GM19043 (cell line): ENCODE measurements around the gene SLC12A9.
A peak's percentile ranks its signal among the peaks of the same experiment; 100 is the strongest.

Experiments used
- ATAC-seq: cut with Tn5 transposase; IDR thresholded peaks from one replicate; pipeline ENCODE4 v1.9.1; 2021; ENCODE audit warnings: low read depth; ENCODE audit not compliant: unreplicated experiment

Gene SLC12A9

GRCh38 chr7:100856871-100857282 lies 4.4 kb downstream of the SLC12A9 start:
- no peak for ATAC-seq

GRCh38 chr7:100859856-100860255 lies 7.3 kb downstream of the SLC12A9 start:
- no peak for ATAC-seq

GRCh38 chr7:100860702-100861615 lies 8.4 kb downstream of the SLC12A9 start:
- no peak for ATAC-seq

- ATAC-seq = no peak
Measured at GRCh38 chr7:100861616-100861985, 9.1 kb downstream of the SLC12A9 start.

- no peak for ATAC-seq
Measured at GRCh38 chr7:100863406-100863950, 11.0 kb downstream of the SLC12A9 start.

- ATAC-seq = no peak
Measured at GRCh38 chr7:100864263-100864845, 11.8 kb downstream of the SLC12A9 start.

GRCh38 chr7:100865372-100865911 lies 12.9 kb downstream of the SLC12A9 start:
- no peak for ATAC-seq

GRCh38 chr7:100865938-100866728 lies 13.6 kb downstream of the SLC12A9 start:
- ATAC-seq = no peak

GRCh38 chr7:100866729-100867039 lies 14.2 kb downstream of the SLC12A9 start:
- no peak for ATAC-seq

GRCh38 chr7:100867040-100867775 lies 14.7 kb downstream of the SLC12A9 start, which contains the start of gene TRIP6:
TSS of gene TRIP6 (plus strand) at chr7:100867387. CDS start at chr7:100867498, 111 bp downstream.
- no peak for ATAC-seq

- ATAC-seq = no peak
Measured at GRCh38 chr7:100867776-100868485, 15.4 kb downstream of the SLC12A9 start.

GRCh38 chr7:100873599-100874299 lies 21.2 kb downstream of the SLC12A9 start:
- no peak for ATAC-seq

- ATAC-seq = no peak
Measured at GRCh38 chr7:100874300-100874576, 21.7 kb downstream of the SLC12A9 start.

GRCh38 chr7:100874577-100875355 lies 22.3 kb downstream of the SLC12A9 start, which contains the start of gene SRRT:
TSS of gene SRRT (plus strand) at chr7:100875103. CDS start at chr7:100875591, 488 bp downstream.
- ATAC-seq = peak; percentile 94

- ATAC-seq = no peak
Measured at GRCh38 chr7:100875356-100875751, 22.8 kb downstream of the SLC12A9 start.

GRCh38 chr7:100878013-100878412 lies 25.5 kb downstream of the SLC12A9 start:
- ATAC-seq = no peak

- ATAC-seq = no peak
Measured at GRCh38 chr7:100878685-100879084, 26.2 kb downstream of the SLC12A9 start.

- no peak for ATAC-seq
Measured at GRCh38 chr7:100879685-100880261, 27.3 kb downstream of the SLC12A9 start.
